H1 (cell line): ENCODE results near the gene PDE9A. TPM values are rescaled to one million over a fixed set of nuclear protein-coding genes. Genes with fewer than 3 reads are reported as not detected.

ENCODE experiments used
- CTCF ChIA-PET: fragments of 300-600 bp; sonication (Branson Sonifier 250); formaldehyde crosslinking; loops from one replicate; lab custom pipeline; 2021; ENCODE audit not compliant: partially characterized antibody; lab: Charles Lee
- POLR2A ChIA-PET: fragments of 300-600 bp; sonication (Branson Sonifier 250); formaldehyde crosslinking; loops from one replicate; lab custom pipeline; 2021; ENCODE audit warnings: inconsistent platforms; ENCODE audit not compliant: partially characterized antibody; lab: Charles Lee
- DNase-seq, 2 experiments: peaks; one replicate each; pipeline versions ENCODE4 v3.0.0 to v3.0.0-alpha.2; 2010 to 2022; ENCODE audit warnings: low spot score in 2 of 2, low read depth in 1 of 2, mixed read lengths in 1 of 2
- FAIRE-seq: peaks from 2 replicates; lab custom pipeline; 2011; peaks lifted over from hg19 to GRCh38; lab: Jason Lieb, UNC
- H2AFZ ChIP-seq: 2 replicates; pipeline ENCODE4 v1.8.1; 2012; ENCODE audit warnings: low read length, inconsistent platforms
- H2AK5ac ChIP-seq: 2 replicates; pipeline ENCODE4 v1.6.1; 2013; ENCODE audit warnings: low read depth, low read length
- H2BK120ac ChIP-seq: replicated peaks from 2 replicates; pipeline ENCODE3; 2013; ENCODE audit warnings: low read depth, low read length, inconsistent platforms
- H2BK12ac ChIP-seq: 2 replicates; pipeline ENCODE4 v1.6.1; 2013; ENCODE audit warnings: low read depth, low read length
- H2BK15ac ChIP-seq: 2 replicates; pipeline ENCODE4 v1.6.1; 2013; ENCODE audit warnings: low read length
- H2BK20ac ChIP-seq: 2 replicates; pipeline ENCODE4 v1.6.1; 2013; ENCODE audit warnings: low read length
- H2BK5ac ChIP-seq: 2 replicates; pipeline ENCODE4 v1.6.1; 2013; ENCODE audit warnings: low read depth, low read length
- H3K14ac ChIP-seq: 2 replicates; pipeline ENCODE4 v1.6.1; 2013; ENCODE audit warnings: inconsistent platforms; ENCODE audit not compliant: insufficient read length
- H3K18ac ChIP-seq: 2 replicates; pipeline ENCODE4 v1.6.1; 2013; ENCODE audit warnings: low read length; ENCODE audit errors: extremely low read depth
- H3K23ac ChIP-seq: 2 replicates; pipeline ENCODE4 v1.6.1; 2013; ENCODE audit warnings: inconsistent platforms; ENCODE audit not compliant: insufficient read length
- H3K23me2 ChIP-seq: 2 replicates; pipeline ENCODE4 v1.6.1; 2013; ENCODE audit warnings: low read depth, low read length
- H3K27ac ChIP-seq: 2 replicates; pipeline ENCODE4 v1.6.1; 2011; ENCODE audit warnings: low read depth, low read length, inconsistent platforms
- H3K27me3 ChIP-seq, 4 experiments: replicated peaks in 1 of 4; 1 replicate in 1 of 4; 2 replicates in 3 of 4; pipeline versions ENCODE4 v1.6.1 to v1.8.1; 2011 to 2013; ENCODE audit warnings: low read length in 3 of 4, mild to moderate bottlenecking in 3 of 4, inconsistent platforms in 2 of 4, mixed read lengths in 2 of 4, moderate library complexity in 1 of 4; ENCODE audit not compliant: control insufficient read depth in 3 of 4, insufficient read depth in 3 of 4; ENCODE audit errors: extremely low read depth in 1 of 4
- H3K36me3 ChIP-seq, 4 experiments: 2 replicates each; pipeline versions ENCODE4 v1.6.1 to v1.8.1; 2011 to 2013; ENCODE audit warnings: mild to moderate bottlenecking in 4 of 4, low read length in 3 of 4, moderate library complexity in 2 of 4, control low read depth in 1 of 4, inconsistent platforms in 1 of 4; ENCODE audit not compliant: insufficient read depth in 4 of 4, control insufficient read depth in 2 of 4
- H3K4ac ChIP-seq: replicated peaks from 2 replicates; pipeline ENCODE3; 2013; ENCODE audit warnings: low read length, low read depth, mixed read lengths, inconsistent platforms; ENCODE audit not compliant: insufficient read length
- H3K4me1 ChIP-seq, 4 experiments: replicated peaks in 1 of 4; 1 replicate in 1 of 4; 2 replicates in 3 of 4; pipeline versions ENCODE4 v1.6.1 to v1.8.1; 2011 to 2013; ENCODE audit warnings: low read length in 3 of 4, inconsistent platforms in 2 of 4, mixed read lengths in 1 of 4; ENCODE audit not compliant: insufficient read depth in 4 of 4, control insufficient read depth in 3 of 4
- H3K4me2 ChIP-seq, 2 experiments: 2 replicates each; pipeline versions ENCODE4 v1.6.1 to v1.8.1; 2011 to 2013; ENCODE audit warnings: low read depth in 2 of 2, low read length in 2 of 2, control low read depth in 1 of 2, inconsistent platforms in 1 of 2, mild to moderate bottlenecking in 1 of 2; ENCODE audit not compliant: insufficient read depth in 1 of 2
- H3K4me3 ChIP-seq, 4 experiments: fragments of 200-600, 300-600 bp in 1 of 4; sonication (generic), shearing (Covaris generic), sonication (Bioruptor Twin) in 1 of 4; 2 replicates each; pipeline versions ENCODE4 v1.5.1 to v1.8.1; 2011 to 2016; ENCODE audit warnings: low read length in 4 of 4, low read depth in 3 of 4, control low read depth in 2 of 4, inconsistent platforms in 2 of 4, mild to moderate bottlenecking in 2 of 4, mixed read lengths in 1 of 4, moderate library complexity in 1 of 4; ENCODE audit not compliant: insufficient read depth in 2 of 4; ENCODE audit errors: extremely low read depth in 1 of 4
- H3K56ac ChIP-seq: replicated peaks from 2 replicates; pipeline ENCODE3; 2013; ENCODE audit warnings: low read depth, mild to moderate bottlenecking, mixed read lengths, low read length, inconsistent platforms; ENCODE audit not compliant: insufficient read length
- H3K79me1 ChIP-seq: 2 replicates; pipeline ENCODE4 v1.6.1; 2013; ENCODE audit warnings: low read depth, low read length, control low read depth
- H3K79me2 ChIP-seq, 2 experiments: 2 replicates each; pipeline versions ENCODE4 v1.6.1 to v1.8.1; 2012 to 2013; ENCODE audit warnings: low read length in 2 of 2, mild to moderate bottlenecking in 2 of 2, inconsistent platforms in 1 of 2; ENCODE audit not compliant: insufficient read depth in 2 of 2, control insufficient read depth in 1 of 2
- H3K9ac ChIP-seq, 4 experiments: replicated peaks in 1 of 4; 1 replicate in 1 of 4; 2 replicates in 3 of 4; pipeline versions ENCODE4 v1.6.1 to v1.8.1; 2011 to 2013; ENCODE audit warnings: low read depth in 3 of 4, low read length in 3 of 4, control low read depth in 2 of 4, mild to moderate bottlenecking in 2 of 4, moderate library complexity in 2 of 4, inconsistent platforms in 1 of 4; ENCODE audit errors: extremely low read depth in 1 of 4
- H3K9me3 ChIP-seq, 2 experiments: 2 replicates each; pipeline versions ENCODE4 v1.6.1 to v1.8.1; 2012 to 2013; ENCODE audit warnings: mild to moderate bottlenecking in 2 of 2, moderate library complexity in 2 of 2, control low read depth in 1 of 2, inconsistent platforms in 1 of 2, low read depth in 1 of 2, low read length in 1 of 2, mixed read lengths in 1 of 2; ENCODE audit not compliant: insufficient read depth in 2 of 2
- H4K20me1 ChIP-seq, 2 experiments: replicated peaks in 1 of 2; 2 replicates each; pipeline versions ENCODE3 to v1.8.1; 2011 to 2013; ENCODE audit warnings: inconsistent platforms in 2 of 2, low read length in 2 of 2, mild to moderate bottlenecking in 1 of 2; ENCODE audit not compliant: insufficient read depth in 2 of 2, control insufficient read depth in 1 of 2
- H4K5ac ChIP-seq: 2 replicates; pipeline ENCODE4 v1.6.1; 2013; ENCODE audit warnings: low read length, low read depth, mixed read lengths, inconsistent platforms; ENCODE audit not compliant: insufficient read length
- H4K8ac ChIP-seq: 2 replicates; pipeline ENCODE4 v1.8.0; 2013; ENCODE audit warnings: mild to moderate bottlenecking, moderate library complexity, low read length, inconsistent platforms; ENCODE audit not compliant: insufficient read depth; ENCODE audit errors: extremely low read depth
- H4K91ac ChIP-seq: replicated peaks from 2 replicates; pipeline ENCODE3; 2013; ENCODE audit warnings: low read length, mixed read lengths, inconsistent platforms; ENCODE audit not compliant: insufficient read length
- ASH2L ChIP-seq: fragments of 200-600, 300-600 bp; sonication (generic); IDR thresholded peaks from one replicate; pipeline ENCODE4 v1.7.1; 2017; ENCODE audit warnings: low read length
- BRCA1 ChIP-seq: IDR thresholded peaks from 2 replicates; pipeline ENCODE4 v1.6.1; 2012; ENCODE audit warnings: low read depth, low read length, improper control_type of control experiment
- CTCF ChIP-seq, 3 experiments: IDR thresholded peaks; 1 replicate in 2 of 3; 2 replicates in 1 of 3; pipeline versions ENCODE4 v1.5.1 to v1.6.1; 2011; ENCODE audit warnings: low read length in 3 of 3, mild to moderate bottlenecking in 3 of 3, inconsistent platforms in 2 of 3, low read depth in 1 of 3, moderate library complexity in 1 of 3; ENCODE audit not compliant: insufficient read depth in 1 of 3; ENCODE audit errors: control extremely low read depth in 1 of 3
- JUN ChIP-seq: IDR thresholded peaks from 2 replicates; pipeline ENCODE4 v1.6.1; 2011; ENCODE audit warnings: low read depth, mild to moderate bottlenecking, improper control_type of control experiment, low read length
- SIRT6 ChIP-seq: IDR thresholded peaks from one replicate; pipeline ENCODE4 v1.7.1; 2012; ENCODE audit warnings: low read length, inconsistent platforms
- SP1 ChIP-seq: IDR thresholded peaks from 2 replicates; pipeline ENCODE4 v1.6.1; 2011; ENCODE audit warnings: low read depth, low read length
- TEAD4 ChIP-seq: IDR thresholded peaks from 2 replicates; pipeline ENCODE4 v1.6.1; 2012; ENCODE audit warnings: low read depth, low read length, inconsistent platforms, mixed read lengths
- YY1 ChIP-seq: IDR thresholded peaks from 2 replicates; pipeline ENCODE4 v1.6.1; 2011; ENCODE audit warnings: low read depth, mild to moderate bottlenecking, low read length
- WGBS, 2 experiments: shearing (Covaris generic) in 1 of 2; methylation state at CpG; one replicate each; pipeline versions ENCODE4 v1.1.6 to v1.1.7; 2013 to 2015; ENCODE audit warnings: low lambda C conversion rate in 2 of 2, mixed read lengths in 2 of 2, inconsistent platforms in 1 of 2, low coverage in 1 of 2, missing lambda C conversion rate in 1 of 2; ENCODE audit not compliant: insufficient replicate concordance in 2 of 2, insufficient coverage in 1 of 2, insufficient read length in 1 of 2; ENCODE audit errors: extremely low coverage in 1 of 2, missing lambda C conversion rate in 1 of 2; 5-methylcytosine and 5-hydroxymethylcytosine counted together
- polyA plus RNA-seq, 7 experiments: library from polyadenylated mRNA; depleted of rRNA in 3 of 7; stranded (reverse) in 5 of 7; unstranded in 2 of 7; fragments of >200 nt in 5 of 7; fragments of 200-250 nt in 2 of 7; gene quantifications; 1 replicate in 5 of 7; 2 replicates in 1 of 7; 4 replicates in 1 of 7; pipeline versions ENCODE4 v1.2.1 to v1.2.3, GENCODE V29; 2011 to 2013; ENCODE audit warnings: missing spikeins in 2 of 7, mixed read lengths in 2 of 7
- total RNA-seq: library from RNA; stranded (reverse); fragmentation: NEBNext Ultra II Directional; extraction: Animal tissue kit (Norgen Biotek cat#: 25700); gene quantifications from 2 replicates; pipeline ENCODE4 v1.2.1, GENCODE V29; 2021

PDE9A gene
- total and polyA plus RNA-seq, 2 of the 8 experiments (the other 6 are each of a cell fraction or from before 2014, with no cell fraction given): 39.2 to 45.9 TPM

GRCh38 chr21:42820616-42821465, 167.4 kb downstream of the PDE9A start:
- no peak for FAIRE-seq
- 92% methylated on average over 8 of the region's 8 CpGs; no CpG with 5 or more reads in 1 of the 2 experiments for WGBS, 2 experiments

More at GRCh38 chr21:42820616-42821465, 167.4 kb downstream of the PDE9A start:
- no peak overlapping the region for H3K4ac ChIP-seq
- DNase-seq: peak in 1 of 2 experiments; percentile 39
- H3K36me3 ChIP-seq: no peaks in the 10 kb centered on the region
- TF ChIP-seq SP1 (no peak), BRCA1 (no peak), TEAD4 (no peak), YY1 (no peak), ASH2L (no peak), SIRT6 (no peak), CTCF (IDR thresholded peaks at IDR 0.05; ENCODE audit: control extremely low read depth in 1 of 3, insufficient read depth in 1 of 3, low read depth in 1 of 3, low read length in 3 of 3) (no peak), JUN (no peak)
- H2BK5ac ChIP-seq: no peak overlapping the region
- no peak overlapping the region for H3K27ac ChIP-seq
- no peak overlapping the region for H4K8ac ChIP-seq
- H2AFZ ChIP-seq: no peak overlapping the region
- no peak overlapping the region; the same call in 1 of the 2 replicates for H3K18ac ChIP-seq
- H3K79me2 ChIP-seq: no peaks in the 10 kb centered on the region
- H3K9me3 ChIP-seq: peaks cover 5 to 15% of the 10 kb centered on the region in 2 experiments; a peak in 2 of 4 replicates
- no peak overlapping the region for H3K56ac ChIP-seq
- no peak overlapping the region for H3K9ac ChIP-seq
- H3K79me1 ChIP-seq: no peaks in the 10 kb centered on the region
- H2AK5ac ChIP-seq: no peak overlapping the region; the same call in 1 of the 2 replicates
- H3K4me1 ChIP-seq: peaks cover 0 to 1% (median 0%) of the 10 kb centered on the region in 4 experiments; a peak in 1 of 7 replicates
- H3K4me2 ChIP-seq: no peak overlapping the region
- ChIA-PET CTCF (interaction anchor here (0.9 to 4.8 kb wide), 4 partner anchors 12 to 228 kb away, joined by 3 to 25 read pairs (median 5); no protein-coding TSS in a partner anchor), POLR2A (interaction anchor here (1.1 to 2.8 kb wide), 6 partner anchors 10 to 35 kb away, joined by 3 to 13 read pairs (median 3); no protein-coding TSS in a partner anchor)
- no peak overlapping the region for H3K14ac ChIP-seq
- H3K4me3 ChIP-seq: no peak overlapping the region
- H2BK120ac ChIP-seq: no peak overlapping the region
- H4K5ac ChIP-seq: no peak overlapping the region
- no peaks in the 10 kb centered on the region for H3K27me3 ChIP-seq
- no peaks in the 10 kb centered on the region for H3K23me2 ChIP-seq
- no peaks in the 10 kb centered on the region for H4K20me1 ChIP-seq
- no peak overlapping the region for H3K23ac ChIP-seq
- H4K91ac ChIP-seq: no peak overlapping the region
- H2BK20ac ChIP-seq: no peak overlapping the region
- no peak overlapping the region for H2BK12ac ChIP-seq
- H2BK15ac ChIP-seq: no peak overlapping the region
